Endothelial cell (in vitro differentiated cells): Measurements from ENCODE around the gene MT1H. TPM values are rescaled to one million over a fixed set of nuclear protein-coding genes. Genes with fewer than 3 reads are reported as not detected.

ENCODE experiments used
- total RNA-seq: library from RNA; stranded (reverse); fragmentation: NEBNext Ultra II Directional; extraction: Animal tissue kit (Norgen Biotek cat#: 25700); gene quantifications from one replicate; pipeline ENCODE4 v1.2.1, GENCODE V29; 2021; ENCODE audit not compliant: unreplicated experiment

The MT1H gene
- total RNA-seq, 1 donor from 2014 or later, result not detected

Other genes starting within 250 kb of the MT1H start
- gene AMFR, start 244.3 kb upstream of the MT1H start, total RNA-seq, result 90.7 TPM
- 126 TPM for gene NUDT21, start 218.5 kb upstream of the MT1H start, total RNA-seq
- gene OGFOD1, start 218.3 kb upstream of the MT1H start, total RNA-seq, result 24.8 TPM
- gene BBS2, start 149.8 kb upstream of the MT1H start, total RNA-seq, result 37.5 TPM
- gene MT4, start 104.7 kb upstream of the MT1H start, total RNA-seq, result not detected
- not detected for gene MT3, start 80.3 kb upstream of the MT1H start, total RNA-seq
- 2.4 TPM for gene MT2A, start 61.2 kb upstream of the MT1H start, total RNA-seq
- not detected for gene MT1E, start 44.0 kb upstream of the MT1H start, total RNA-seq
- gene MT1M, start 37.2 kb upstream of the MT1H start, total RNA-seq, result not detected
- gene MT1A, start 31.1 kb upstream of the MT1H start, total RNA-seq, result not detected
- not detected for gene MT1B, start 17.9 kb upstream of the MT1H start, total RNA-seq
- gene MT1F, start 11.9 kb upstream of the MT1H start, total RNA-seq, result not detected
- gene MT1G, start 1.7 kb upstream of the MT1H start, total RNA-seq, result not detected
- 2.3 TPM for gene MT1X, start 12.7 kb downstream of the MT1H start, total RNA-seq
- gene NUP93, start 60.3 kb downstream of the MT1H start, total RNA-seq, result 92.9 TPM
- gene SLC12A3, start 195.4 kb downstream of the MT1H start, total RNA-seq, result not detected